Thyroid gland (tissue), 4 donors: ENCODE data around the gene PPP6R1. TPM values are rescaled to one million over a fixed set of nuclear protein-coding genes. Genes with fewer than 3 reads are reported as not detected.
A peak's percentile ranks its signal among the peaks of the same experiment; 100 is the strongest.
"Not testable (repeated sequence)": the region's sequence is repeated elsewhere in the genome, so short reads cannot be mapped to it uniquely, and the experiment has no call there.

Experiments used
- DNase-seq, 2 donors: peaks; one replicate each; pipeline ENCODE4 v3.0.0-alpha.2; 2019
- H3K27ac ChIP-seq, 3 donors: fragments of 200-600 bp; sonication (generic); 1 replicate in 2 of 3; 2 replicates in 1 of 3; pipeline ENCODE4 v1.5.1; 2016 to 2019; ENCODE audit warnings: mild to moderate bottlenecking in 1 of 3, moderate library complexity in 1 of 3
- H3K27me3 ChIP-seq: fragments of 200-600 bp; sonication (generic); one replicate; pipeline ENCODE4 v1.5.1; 2019
- H3K36me3 ChIP-seq, 2 donors: fragments of 200-600 bp; sonication (generic); one replicate each; pipeline ENCODE4 v1.5.1; 2016 to 2019
- H3K4me1 ChIP-seq, 2 donors: fragments of 200-600 bp; sonication (generic); one replicate each; pipeline ENCODE4 v1.5.1; 2017 to 2019
- H3K4me3 ChIP-seq, 3 donors: fragments of 200-600 bp; sonication (generic); replicated peaks in 1 of 3; 1 replicate in 2 of 3; 2 replicates in 1 of 3; pipeline ENCODE4 v1.5.1; 2016; ENCODE audit warnings: mild to moderate bottlenecking in 1 of 3
- H3K9me3 ChIP-seq: fragments of 200-600 bp; sonication (generic); one replicate; pipeline ENCODE4 v1.5.1; 2017
- CTCF ChIP-seq, 6 experiments: fragments of 200-600 bp in 3 of 6; fragments of 450-650 bp in 3 of 6; sonication (generic) in 3 of 6; IDR thresholded peaks; one replicate each; pipeline ENCODE4 v1.5.1; 2016 to 2019; ENCODE audit warnings: antibody characterized with exemption in 6 of 6, mild to moderate bottlenecking in 2 of 6, inconsistent platforms in 1 of 6, moderate library complexity in 1 of 6
- POLR2A ChIP-seq, 2 donors: fragments of 450-650 bp; IDR thresholded peaks; one replicate each; pipeline ENCODE4 v1.6.1; 2017; ENCODE audit warnings: antibody characterized with exemption in 2 of 2, mild to moderate bottlenecking in 2 of 2, moderate library complexity in 1 of 2
- WGBS, 2 donors: methylation state at CpG; one replicate each; pipeline ENCODE4 v1.1.5; 2017; 5-methylcytosine and 5-hydroxymethylcytosine counted together
- intact Hi-C: fragments of 100-400 bp; cut with DNase I; formaldehyde crosslinking; loops from one replicate; pipeline ENCODE4 v1.15.1; 2023
- total RNA-seq, 4 donors: library from RNA; depleted of rRNA; stranded (reverse); fragments of >200 nt; gene quantifications; one replicate each; pipeline ENCODE4 v1.2.3, GENCODE V29; 2016

PPP6R1 gene
- total RNA-seq, 4 donors from 2014 or later, result 26.1 to 99.8 (median 54.2) TPM

GRCh38 chr19:55206664-55207500 is 51.9 kb downstream of the PPP6R1 start:
- DNase-seq, result peak; percentile 70 to 84
- no peak overlapping the region for H3K4me3 ChIP-seq
- H3K27ac ChIP-seq, result no peak overlapping the region

DNA sequence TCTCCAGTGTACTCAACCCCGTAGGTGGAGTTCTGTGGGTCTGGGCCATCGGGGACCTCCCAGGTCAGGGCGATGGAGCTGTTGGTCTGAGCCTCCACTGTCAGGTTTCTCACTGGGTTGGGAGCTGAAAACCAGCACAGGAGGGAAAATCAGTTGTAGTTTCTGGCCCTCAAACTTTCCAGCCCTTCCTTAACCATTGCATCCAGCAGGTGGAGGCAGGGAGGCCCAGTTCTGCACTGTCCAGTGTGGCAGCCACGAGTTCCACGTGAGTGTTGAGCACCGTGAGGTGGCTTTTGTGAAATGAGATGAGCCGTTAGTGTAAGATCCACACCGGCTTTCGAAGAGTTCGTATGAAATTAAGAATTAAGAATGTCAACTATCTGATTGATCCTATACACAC is 56.6 kb downstream of the PPP6R1 start:
- H3K4me3 ChIP-seq, H3K27ac ChIP-seq, H3K4me1 ChIP-seq, H3K9me3 ChIP-seq, intact Hi-C loops, DNase-seq, H3K27me3 ChIP-seq, H3K36me3 ChIP-seq: not testable (repeated sequence)
- 67 to 74% methylated on average over 10 of the region's 10 CpGs for WGBS, 2 donors

More at GRCh38 chr19:55206664-55207500, 51.9 kb downstream of the PPP6R1 start:
- Histone ChIP-seq H3K36me3 (no peaks in the 10 kb centered on the region), H3K27me3 (no peaks in the 10 kb centered on the region), H3K4me1 (peaks cover 0 to 8% of the 10 kb centered on the region in 2 donors), H3K9me3 (no peaks in the 10 kb centered on the region)
- 58 to 72% methylated on average over 14 to 16 of the region's 29 CpGs for WGBS, 2 donors
- intact Hi-C loops, result no loop called here
- TF ChIP-seq POLR2A (IDR thresholded peaks at IDR 0.05) (no peak), CTCF (IDR thresholded peaks at IDR 0.05) (no peak)

GRCh38 chr19:55199620-55200204 is 59.1 kb downstream of the PPP6R1 start:
- Histone ChIP-seq H3K36me3 (no peaks in the 10 kb centered on the region), H3K4me3 (no peak overlapping the region), H3K27ac (no peak overlapping the region), H3K27me3 (no peaks in the 10 kb centered on the region), H3K4me1 (no peaks in the 10 kb centered on the region), H3K9me3 (no peaks in the 10 kb centered on the region)
- 65 to 73% methylated on average over 4 to 5 of the region's 5 CpGs for WGBS, 2 donors
- DNase-seq, result no peak
- TF ChIP-seq POLR2A (IDR thresholded peaks at IDR 0.05) (no peak), CTCF (IDR thresholded peaks at IDR 0.05) (no peak)
- intact Hi-C loops, result no loop called here

DNA sequence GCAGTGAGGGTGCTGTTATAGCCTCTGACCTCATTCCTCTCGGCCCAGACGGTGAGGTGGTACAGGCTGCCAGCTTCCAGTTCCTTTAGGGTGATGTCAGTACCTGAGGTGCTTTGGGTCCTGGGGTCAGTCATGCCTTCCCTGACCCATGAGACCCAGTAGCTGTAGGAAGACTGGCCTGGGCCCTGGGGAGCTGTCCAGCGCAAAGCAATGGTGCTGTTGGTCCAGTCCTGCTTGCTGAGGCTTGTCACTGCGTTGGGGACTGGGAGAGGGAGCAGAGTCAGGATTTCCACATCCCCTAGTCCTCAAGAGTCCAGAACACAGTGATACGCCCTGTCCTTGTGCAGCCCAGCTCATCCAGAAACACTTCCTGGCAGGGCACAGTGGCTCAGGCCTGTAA is 60.2 kb downstream of the PPP6R1 start:
- H3K4me3 ChIP-seq, result no peak overlapping the region
- intact Hi-C loops, result no loop called here
- DNase-seq, result no peak
- no peak for TF ChIP-seq CTCF (IDR thresholded peaks at IDR 0.05)
- no peak for TF ChIP-seq POLR2A (IDR thresholded peaks at IDR 0.05)
- no peaks in the 10 kb centered on the region for H3K9me3 ChIP-seq
- no peaks in the 10 kb centered on the region for H3K4me1 ChIP-seq
- no peak overlapping the region for H3K27ac ChIP-seq
- H3K27me3 ChIP-seq, result no peaks in the 10 kb centered on the region
- WGBS, 2 donors, result 56 to 71% methylated on average over 3 of the region's 5 CpGs
- H3K36me3 ChIP-seq, result no peaks in the 10 kb centered on the region

- intact Hi-C loops, result no loop called here
- WGBS, 2 donors, result 57 to 65% methylated on average over 4 of the region's 4 CpGs
- Histone ChIP-seq H3K36me3 (no peaks in the 10 kb centered on the region), H3K27ac (no peak overlapping the region), H3K9me3 (no peaks in the 10 kb centered on the region), H3K4me3 (no peak overlapping the region), H3K4me1 (no peaks in the 10 kb centered on the region), H3K27me3 (no peaks in the 10 kb centered on the region)
- DNase-seq, result no peak
- TF ChIP-seq CTCF (IDR thresholded peaks at IDR 0.05) (no peak), POLR2A (IDR thresholded peaks at IDR 0.05) (no peak)
These were observed 61.3 kb downstream of the PPP6R1 start for GRCh38 chr19:55197528-55197927.
